ENCODE data around the gene CCDC74A. TPM values are rescaled to one million over a fixed set of nuclear protein-coding genes. Genes with fewer than 3 reads are reported as not detected.
"Not testable (repeated sequence)": the region's sequence is repeated elsewhere in the genome, so short reads cannot be mapped to it uniquely, and the experiment has no call there.

CCDC74A gene
- total RNA-seq, 1 donor from 2014 or later: 19.9 TPM

DNA sequence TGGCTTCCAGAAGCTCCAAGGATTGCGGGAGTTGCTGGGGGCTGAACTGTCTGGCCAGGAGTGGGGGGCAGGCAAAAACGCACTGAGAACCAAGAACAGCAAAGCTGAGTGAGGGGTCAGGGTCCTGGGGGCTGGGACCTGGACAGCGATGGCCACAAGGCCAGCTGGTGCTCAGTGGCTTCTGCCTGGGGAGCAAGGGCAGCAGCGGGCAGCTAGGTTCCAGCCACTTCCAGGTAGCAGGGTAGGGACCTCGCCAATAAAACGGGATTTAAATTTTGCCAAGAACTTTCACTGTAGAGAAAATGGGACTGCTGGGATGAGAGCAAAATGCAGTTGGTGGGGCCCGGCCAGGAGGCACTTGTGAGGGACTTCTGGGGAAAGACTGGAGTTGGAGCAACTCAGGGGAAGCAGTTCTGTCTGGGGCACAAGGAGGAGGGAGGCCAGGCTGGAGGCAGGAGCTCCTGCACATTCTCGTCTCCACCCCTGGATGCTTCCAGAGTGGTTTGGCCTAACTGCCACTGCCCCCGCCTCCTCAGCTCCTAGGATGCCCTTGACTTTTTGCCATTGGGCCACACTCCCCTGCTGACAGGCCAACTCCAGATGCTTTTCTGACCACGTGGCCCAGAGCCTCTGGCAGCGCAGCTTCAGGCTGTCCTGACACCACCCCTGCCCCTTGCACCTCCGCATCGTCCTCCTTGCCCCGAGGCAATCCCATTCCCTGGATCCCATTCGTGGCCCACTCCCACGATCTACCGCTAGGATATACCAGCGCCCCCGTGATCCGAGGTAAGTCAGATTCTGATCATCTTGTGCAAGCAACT is 5.5 kb upstream of the CCDC74A start:
- TF ChIP-seq, protein P1, sequence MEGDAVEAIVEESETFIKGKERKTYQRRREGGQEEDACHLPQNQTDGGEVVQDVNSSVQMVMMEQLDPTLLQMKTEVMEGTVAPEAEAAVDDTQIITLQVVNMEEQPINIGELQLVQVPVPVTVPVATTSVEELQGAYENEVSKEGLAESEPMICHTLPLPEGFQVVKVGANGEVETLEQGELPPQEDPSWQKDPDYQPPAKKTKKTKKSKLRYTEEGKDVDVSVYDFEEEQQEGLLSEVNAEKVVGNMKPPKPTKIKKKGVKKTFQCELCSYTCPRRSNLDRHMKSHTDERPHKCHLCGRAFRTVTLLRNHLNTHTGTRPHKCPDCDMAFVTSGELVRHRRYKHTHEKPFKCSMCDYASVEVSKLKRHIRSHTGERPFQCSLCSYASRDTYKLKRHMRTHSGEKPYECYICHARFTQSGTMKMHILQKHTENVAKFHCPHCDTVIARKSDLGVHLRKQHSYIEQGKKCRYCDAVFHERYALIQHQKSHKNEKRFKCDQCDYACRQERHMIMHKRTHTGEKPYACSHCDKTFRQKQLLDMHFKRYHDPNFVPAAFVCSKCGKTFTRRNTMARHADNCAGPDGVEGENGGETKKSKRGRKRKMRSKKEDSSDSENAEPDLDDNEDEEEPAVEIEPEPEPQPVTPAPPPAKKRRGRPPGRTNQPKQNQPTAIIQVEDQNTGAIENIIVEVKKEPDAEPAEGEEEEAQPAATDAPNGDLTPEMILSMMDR (conservative IDR thresholded peaks at IDR 0.05): no peak
- no peak for DNase-seq (ENCODE audit: extremely low spot score, unreplicated experiment)
- Mint-ChIP-seq H3K27me3 (no peaks in the 10 kb centered on the region), H3K36me3 (no peaks in the 10 kb centered on the region), H3K4me3 (no peak overlapping the region), H3K9me3 (no peaks in the 10 kb centered on the region), H3K27ac (no peak overlapping the region), H3K4me1 (ENCODE audit: unreplicated experiment) (no peaks in the 10 kb centered on the region)

GRCh38 chr2:131525256-131525655 is 2.4 kb upstream of the CCDC74A start:
- H3K4me3 Mint-ChIP-seq; H3K9me3 Mint-ChIP-seq; H3K27me3 Mint-ChIP-seq; H3K27ac Mint-ChIP-seq; H3K36me3 Mint-ChIP-seq; H3K4me1 Mint-ChIP-seq (ENCODE audit: unreplicated experiment): not testable (repeated sequence)
- peak; percentile 16 for DNase-seq (ENCODE audit: extremely low spot score, unreplicated experiment)

GRCh38 chr2:131528981-131529863 is 1.5 kb downstream of the CCDC74A start:
- not testable (repeated sequence) for H3K27me3 Mint-ChIP-seq; H3K9me3 Mint-ChIP-seq; H3K27ac Mint-ChIP-seq; H3K36me3 Mint-ChIP-seq; H3K4me1 Mint-ChIP-seq (ENCODE audit: unreplicated experiment)
- H3K4me3 Mint-ChIP-seq: peak overlapping the region; percentile 77
- DNase-seq (ENCODE audit: extremely low spot score, unreplicated experiment): peak; percentile 59

DNA sequence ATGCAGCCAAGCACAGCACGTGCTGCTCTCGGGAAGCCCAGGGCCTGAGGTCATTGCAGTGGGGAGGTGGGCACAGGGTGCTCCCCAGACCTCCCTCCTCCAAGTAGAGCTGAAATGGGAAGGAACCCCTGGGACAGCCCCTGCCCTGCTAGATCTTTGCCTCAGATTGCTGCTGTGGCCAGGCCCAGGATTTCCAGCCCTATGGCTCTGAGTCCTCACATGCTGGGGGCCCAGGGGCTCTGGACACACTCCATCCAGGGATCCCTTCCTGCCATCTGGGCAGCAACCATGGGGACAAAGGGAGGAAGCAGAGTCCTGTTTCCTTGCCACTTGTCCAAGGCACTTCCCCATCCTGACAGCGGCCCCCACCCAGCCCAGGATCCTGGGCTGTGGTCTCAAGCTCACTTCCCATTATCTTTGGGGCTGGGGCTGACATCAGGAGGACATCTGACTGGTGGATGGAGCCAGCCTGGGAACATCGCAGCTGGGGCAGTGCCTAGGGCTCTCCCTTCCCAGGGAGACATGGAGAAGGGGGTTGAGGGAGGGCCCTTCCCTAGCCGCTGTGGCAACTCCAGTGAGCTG is 2.3 kb downstream of the CCDC74A start:
- H3K4me1 Mint-ChIP-seq (ENCODE audit: unreplicated experiment); H3K9me3 Mint-ChIP-seq; H3K36me3 Mint-ChIP-seq; H3K27me3 Mint-ChIP-seq; H3K27ac Mint-ChIP-seq: not testable (repeated sequence)
- DNase-seq (ENCODE audit: extremely low spot score, unreplicated experiment): peak; percentile 56
- H3K4me3 Mint-ChIP-seq: peak overlapping the region; percentile 77

GRCh38 chr2:131530626-131531344 is 3.1 kb downstream of the CCDC74A start:
- H3K9me3 Mint-ChIP-seq; H3K36me3 Mint-ChIP-seq; H3K4me1 Mint-ChIP-seq (ENCODE audit: unreplicated experiment); H3K4me3 Mint-ChIP-seq; H3K27ac Mint-ChIP-seq; H3K27me3 Mint-ChIP-seq; DNase-seq (ENCODE audit: extremely low spot score, unreplicated experiment): not testable (repeated sequence)

- H3K27ac Mint-ChIP-seq; H3K4me3 Mint-ChIP-seq; DNase-seq (ENCODE audit: extremely low spot score, unreplicated experiment); H3K4me1 Mint-ChIP-seq (ENCODE audit: unreplicated experiment); H3K27me3 Mint-ChIP-seq; H3K36me3 Mint-ChIP-seq; H3K9me3 Mint-ChIP-seq: not testable (repeated sequence)
These were observed 4.0 kb downstream of the CCDC74A start for GRCh38 chr2:131531547-131532185.

DNA sequence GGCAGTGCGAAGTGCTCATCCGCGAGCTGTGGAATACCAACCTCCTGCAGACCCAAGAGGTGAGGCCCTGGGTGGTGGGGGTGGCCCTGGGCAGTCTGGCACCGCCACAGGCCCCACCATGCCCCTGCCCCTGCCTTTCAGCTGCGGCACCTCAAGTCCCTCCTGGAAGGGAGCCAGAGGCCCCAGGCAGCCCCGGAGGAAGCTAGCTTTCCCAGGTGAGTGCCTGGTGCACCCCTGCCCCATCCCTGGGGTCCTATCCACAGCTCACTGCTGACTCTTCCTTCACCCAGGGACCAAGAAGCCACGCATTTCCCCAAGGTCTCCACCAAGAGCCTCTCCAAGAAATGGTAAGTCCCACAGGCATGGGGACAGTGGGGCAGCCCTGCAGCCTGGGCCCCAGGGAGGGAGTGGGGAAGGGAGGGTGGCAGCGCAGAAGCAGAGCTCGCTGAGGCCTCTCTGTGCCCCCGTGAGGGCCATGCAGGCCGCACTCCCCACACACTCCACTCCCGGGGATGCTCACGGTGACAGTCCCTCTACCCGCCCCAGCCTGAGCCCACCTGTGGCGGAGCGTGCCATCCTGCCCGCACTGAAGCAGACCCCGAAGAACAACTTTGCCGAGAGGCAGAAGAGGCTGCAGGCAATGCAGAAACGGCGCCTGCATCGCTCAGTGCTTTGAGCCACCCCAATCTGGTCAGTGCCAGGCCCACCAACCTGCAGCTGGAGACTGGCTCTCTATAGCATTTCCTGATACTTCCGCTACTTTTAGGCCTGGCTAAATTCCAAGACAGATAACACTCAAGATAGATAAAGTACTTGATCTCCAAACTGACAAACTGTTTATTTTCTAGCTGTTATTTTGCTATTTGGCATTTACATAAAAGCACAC is 5.3 kb downstream of the CCDC74A start:
- not testable (repeated sequence) for DNase-seq (ENCODE audit: extremely low spot score, unreplicated experiment); H3K4me3 Mint-ChIP-seq; H3K27ac Mint-ChIP-seq; H3K36me3 Mint-ChIP-seq; H3K4me1 Mint-ChIP-seq (ENCODE audit: unreplicated experiment); H3K9me3 Mint-ChIP-seq; H3K27me3 Mint-ChIP-seq

GRCh38 chr2:131533609-131534316 is 6.1 kb downstream of the CCDC74A start:
- DNase-seq (ENCODE audit: extremely low spot score, unreplicated experiment); H3K4me1 Mint-ChIP-seq (ENCODE audit: unreplicated experiment); H3K27ac Mint-ChIP-seq; H3K9me3 Mint-ChIP-seq; H3K36me3 Mint-ChIP-seq; H3K27me3 Mint-ChIP-seq; H3K4me3 Mint-ChIP-seq: not testable (repeated sequence)

DNA sequence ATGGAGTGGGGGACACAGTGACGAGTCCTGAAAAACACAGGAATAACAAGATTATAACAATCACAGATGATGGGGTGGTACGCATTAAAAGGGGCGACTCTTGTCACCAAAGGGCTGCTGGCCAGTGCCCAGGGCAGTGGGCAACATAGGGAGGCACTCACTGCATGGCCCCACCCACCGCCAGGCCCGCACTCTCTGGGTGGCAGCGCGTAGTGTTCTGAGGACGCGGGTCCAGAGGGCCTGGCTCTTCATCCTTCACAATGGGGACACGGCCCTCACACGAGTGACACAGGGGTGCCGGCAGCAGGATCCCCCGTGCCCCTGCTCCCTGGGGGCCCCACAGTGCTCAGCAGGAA is 6.6 kb downstream of the CCDC74A start:
- H3K27ac Mint-ChIP-seq; H3K9me3 Mint-ChIP-seq; DNase-seq (ENCODE audit: extremely low spot score, unreplicated experiment); H3K27me3 Mint-ChIP-seq; H3K4me3 Mint-ChIP-seq; H3K4me1 Mint-ChIP-seq (ENCODE audit: unreplicated experiment); H3K36me3 Mint-ChIP-seq: not testable (repeated sequence)

DNA sequence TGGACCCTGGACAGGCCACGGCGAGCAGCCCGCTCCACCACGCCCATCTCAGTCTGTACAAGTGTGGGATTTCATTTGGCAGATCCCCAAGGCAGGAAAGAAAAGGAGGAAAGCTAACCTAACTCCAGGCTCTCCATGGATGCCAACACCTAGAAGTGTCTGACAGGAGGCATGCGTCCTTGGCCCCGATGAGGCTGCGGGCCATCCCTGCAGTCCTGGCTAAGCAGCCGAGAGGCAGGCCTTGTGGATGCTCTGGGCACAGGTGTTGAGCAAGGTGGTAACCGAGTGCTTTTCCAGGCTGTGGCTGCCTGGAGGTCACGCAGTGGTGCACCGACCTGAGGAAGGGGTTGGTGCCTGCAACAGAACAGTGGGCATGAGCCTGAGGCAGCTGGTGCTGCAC is 7.3 kb downstream of the CCDC74A start:
- not testable (repeated sequence) for H3K36me3 Mint-ChIP-seq; H3K4me1 Mint-ChIP-seq (ENCODE audit: unreplicated experiment); H3K27ac Mint-ChIP-seq; H3K27me3 Mint-ChIP-seq; DNase-seq (ENCODE audit: extremely low spot score, unreplicated experiment); H3K4me3 Mint-ChIP-seq; H3K9me3 Mint-ChIP-seq
